CD4-positive, alpha-beta T cell treated with Interleukin-4 for 1 hour (primary cell): ENCODE results near the gene FPR2.
"Not testable (repeated sequence)": the region's sequence is repeated elsewhere in the genome, so short reads cannot be mapped to it uniquely, and the experiment has no call there.

Experiments used
- DNase-seq, 2 donors: peaks; one replicate each; pipeline ENCODE4 v3.0.0-alpha.2; 2020 to 2022

Gene FPR2

GRCh38 chr19:51740356-51740755 lies 20.6 kb upstream of the FPR2 start:
- no peak for DNase-seq

DNA sequence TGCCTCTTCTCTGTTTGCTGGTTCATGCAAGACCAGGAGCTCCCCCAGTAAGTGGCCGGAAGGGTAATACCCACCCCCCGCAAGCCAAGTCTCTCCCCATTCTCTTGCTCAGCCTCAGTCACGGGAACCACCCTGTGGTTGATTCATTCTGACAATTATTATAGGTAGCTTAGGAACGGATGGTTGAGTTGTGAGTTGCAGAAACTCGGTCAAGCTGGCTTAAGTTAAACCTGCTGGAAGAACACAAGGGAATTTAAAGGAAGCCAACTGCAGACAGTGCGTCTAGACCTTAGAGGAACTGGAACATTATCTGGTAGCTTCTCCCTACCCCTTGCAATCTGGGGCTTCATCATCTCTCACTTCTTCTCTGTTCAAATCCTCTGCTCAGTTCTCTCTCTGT lies 18.2 kb upstream of the FPR2 start:
- DNase-seq = no peak

GRCh38 chr19:51743405-51743804 lies 17.6 kb upstream of the FPR2 start:
- DNase-seq = no peak

- no peak for DNase-seq
These were observed 14.2 kb upstream of the FPR2 start for GRCh38 chr19:51746731-51747130.

GRCh38 chr19:51749979-51750378 lies 11.0 kb upstream of the FPR2 start:
- DNase-seq = no peak

DNA sequence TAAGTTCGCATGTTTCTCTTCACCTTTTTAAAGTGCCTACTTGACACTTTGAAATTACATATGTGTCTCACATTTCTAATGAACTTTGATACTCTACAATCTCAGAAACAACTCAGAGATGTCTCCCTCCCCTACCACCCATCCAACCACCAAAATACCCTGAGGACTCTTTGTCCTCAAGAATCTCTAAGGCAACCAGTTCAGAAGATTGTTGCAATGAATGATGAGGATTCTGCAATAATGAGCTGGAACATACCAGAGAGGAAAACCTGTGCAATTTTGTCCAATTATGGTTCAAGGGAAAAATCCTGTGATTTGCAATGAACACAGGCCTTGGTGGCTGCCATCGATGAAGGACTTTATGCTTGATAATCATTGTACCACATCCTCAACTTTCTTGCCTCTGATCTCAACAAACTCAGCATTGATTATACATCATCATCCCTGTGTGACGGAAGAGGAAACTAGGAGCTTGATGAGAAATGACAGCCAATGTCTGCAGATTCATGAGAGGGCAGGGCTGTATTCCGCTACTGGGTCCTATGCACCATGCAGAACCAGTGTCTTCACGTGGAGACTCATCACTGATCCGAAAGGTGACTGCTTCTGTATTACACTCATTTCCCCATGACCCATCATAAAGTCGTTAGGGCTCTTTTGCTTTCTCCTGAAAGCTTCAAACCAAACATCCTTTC lies 10.4 kb upstream of the FPR2 start:
- DNase-seq = no peak

GRCh38 chr19:51751655-51752054 lies 9.3 kb upstream of the FPR2 start, which contains the start of gene FPR1:
TSS of gene FPR1 (minus strand) at chr19:51751878. CDS start at chr19:51746994, 4,884 bp downstream.
- peak in 1 of 2 donors; percentile 48 for DNase-seq

DNA sequence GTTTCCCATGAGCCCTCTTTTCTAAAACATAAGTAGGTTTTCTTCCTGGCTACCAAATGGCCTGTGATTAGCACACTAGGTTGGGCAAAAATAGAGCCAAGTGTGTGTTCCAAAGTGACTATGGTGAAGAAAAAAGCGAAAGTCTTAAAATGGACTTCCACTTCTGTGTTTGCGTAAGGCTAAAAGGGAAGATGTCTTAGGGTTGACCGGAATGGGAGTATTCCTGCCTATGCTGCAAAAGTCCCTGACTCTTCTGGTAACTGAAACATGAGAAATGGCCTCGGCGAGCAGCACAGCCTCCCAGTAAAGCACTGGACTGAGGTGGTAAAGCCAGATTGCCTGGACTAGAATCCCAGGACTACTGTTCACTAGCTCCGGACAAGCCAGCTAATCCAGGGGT lies 6.9 kb upstream of the FPR2 start:
- no peak for DNase-seq

- DNase-seq = no peak
These were observed 6.2 kb upstream of the FPR2 start for GRCh38 chr19:51754770-51755169.

- DNase-seq = no peak
These were observed 5.4 kb upstream of the FPR2 start for GRCh38 chr19:51755571-51755970.

DNA sequence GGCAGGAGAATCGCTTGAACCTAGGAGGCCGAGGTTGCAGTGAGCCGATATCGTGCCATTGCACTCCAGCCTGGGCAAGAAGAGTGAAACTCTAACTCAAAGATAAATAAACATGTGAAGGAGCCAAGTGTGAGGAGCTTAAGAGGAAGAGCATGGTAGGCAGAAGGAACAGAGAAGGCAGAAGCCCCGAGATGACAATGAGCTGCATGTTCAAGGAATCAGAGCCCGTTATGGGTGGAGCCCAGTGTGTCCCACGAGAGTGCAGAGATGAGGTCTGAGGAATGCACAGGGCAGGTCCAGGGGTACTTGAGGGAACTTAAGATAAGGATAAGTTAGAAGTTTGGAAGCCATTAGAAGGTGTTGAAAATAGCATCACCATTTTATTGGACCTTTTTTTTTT lies 716 bp downstream of the FPR2 start:
- no peak for DNase-seq

DNA sequence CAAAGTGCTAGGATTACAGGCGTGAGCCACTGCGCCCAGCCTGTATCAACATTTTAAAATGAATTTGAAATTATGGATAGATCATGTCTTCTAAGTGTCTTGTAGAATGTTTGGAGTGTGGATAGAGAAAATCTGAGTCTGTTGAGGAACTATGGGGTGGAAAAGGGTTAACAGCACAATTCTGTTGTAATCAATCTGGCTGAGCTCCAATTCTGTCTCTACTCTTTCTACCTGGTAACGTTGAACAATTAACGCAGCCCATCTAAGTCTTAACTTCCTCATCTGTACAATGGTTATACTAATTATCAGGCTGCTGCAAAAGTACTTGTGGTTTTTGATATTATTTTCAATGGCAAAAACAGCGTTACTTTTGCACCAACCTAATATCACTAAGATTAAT lies 4.1 kb downstream of the FPR2 start:
- no peak for DNase-seq

DNA sequence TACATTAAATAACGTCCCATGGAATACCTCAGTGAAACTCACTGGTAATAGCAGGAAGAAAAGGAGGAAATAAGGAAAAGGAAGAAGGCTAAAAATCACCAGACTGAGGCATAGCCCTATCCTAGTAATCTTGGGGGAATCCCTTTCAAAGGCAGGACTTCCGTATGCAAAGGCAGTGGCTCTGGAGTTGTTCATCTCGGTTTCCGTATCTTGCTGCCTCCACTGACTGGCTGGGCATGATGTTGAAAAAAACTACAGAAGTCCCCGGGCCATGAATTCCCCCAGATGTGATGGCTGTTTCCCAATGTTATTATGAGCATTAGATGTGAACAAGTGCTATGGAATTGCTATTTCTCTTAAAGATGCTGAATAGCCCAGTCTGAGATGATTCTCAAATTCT lies 5.5 kb downstream of the FPR2 start:
- DNase-seq = no peak

GRCh38 chr19:51771376-51772130 lies 10.6 kb downstream of the FPR2 start:
- peak in 1 of 2 donors; percentile 55 for DNase-seq

DNA sequence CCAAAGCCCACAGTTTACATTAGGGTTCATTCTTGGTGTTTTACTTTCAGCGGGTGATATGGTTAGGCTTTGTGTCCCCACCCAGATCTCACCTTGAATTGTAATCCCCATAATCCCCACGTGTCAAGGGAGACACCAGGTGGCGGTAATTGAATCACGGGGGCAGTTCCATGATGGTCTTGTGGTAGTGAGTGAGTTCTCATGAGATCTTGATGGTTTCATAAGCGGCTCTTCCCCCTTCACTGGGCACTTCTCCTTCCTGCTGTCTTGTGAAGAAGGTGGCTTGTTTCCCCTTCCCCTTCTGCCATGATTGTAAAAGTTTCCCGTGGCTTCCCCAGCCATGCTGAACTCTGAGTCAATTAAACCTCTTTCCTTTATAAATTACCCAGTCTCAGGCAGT lies 12.0 kb downstream of the FPR2 start:
- DNase-seq = no peak

- not testable (repeated sequence) for DNase-seq
These were observed 15.6 kb downstream of the FPR2 start for GRCh38 chr19:51776561-51776960.

DNA sequence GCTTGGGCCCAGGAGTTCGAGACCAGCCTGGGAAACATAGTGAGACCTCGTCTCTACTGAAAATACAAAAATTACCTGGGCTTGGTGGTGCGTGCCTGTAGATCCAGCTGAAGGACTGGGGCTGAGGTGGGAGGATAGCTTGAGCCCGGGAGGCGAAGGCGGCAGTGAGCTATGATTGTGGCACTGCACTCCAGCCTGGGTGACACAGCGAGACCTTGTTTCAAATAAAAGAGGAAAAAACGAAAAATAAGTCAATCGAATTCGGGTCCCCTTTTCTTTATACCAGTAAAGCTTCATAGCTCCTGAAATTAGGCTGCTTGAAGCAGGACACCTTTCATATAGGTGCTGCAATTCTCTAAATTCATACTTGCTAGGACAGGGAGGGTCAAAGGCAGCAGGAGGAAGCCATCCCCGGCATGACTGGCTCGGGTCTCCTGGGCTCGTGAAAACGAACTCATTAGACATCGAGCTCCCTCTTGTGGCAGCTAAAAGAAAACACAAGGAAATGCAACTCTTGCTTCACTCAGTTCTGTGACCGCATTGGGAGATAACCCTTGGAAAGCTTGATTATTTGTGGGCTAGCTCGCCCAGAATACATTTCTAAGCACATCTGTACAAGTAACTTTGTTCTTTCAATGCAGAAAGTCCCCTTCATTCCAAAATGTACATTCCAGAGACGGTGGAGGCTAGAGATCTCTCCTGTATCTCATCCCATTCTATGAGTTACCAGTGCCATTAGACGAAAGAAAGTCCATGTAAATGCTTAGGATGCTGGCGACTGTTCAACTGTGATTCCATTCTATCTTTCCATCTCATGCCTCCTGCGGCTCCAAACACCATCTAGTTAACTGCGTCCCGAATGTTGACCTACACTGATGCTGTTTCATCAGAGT lies 16.8 kb downstream of the FPR2 start:
- peak; percentile 42 to 63 for DNase-seq

- no peak for DNase-seq
These were observed 18.2 kb downstream of the FPR2 start for GRCh38 chr19:51779181-51779580.

GRCh38 chr19:51779703-51780102 lies 18.7 kb downstream of the FPR2 start:
- DNase-seq = no peak

- DNase-seq = no peak
These were observed 19.3 kb downstream of the FPR2 start for GRCh38 chr19:51780270-51780669.

DNA sequence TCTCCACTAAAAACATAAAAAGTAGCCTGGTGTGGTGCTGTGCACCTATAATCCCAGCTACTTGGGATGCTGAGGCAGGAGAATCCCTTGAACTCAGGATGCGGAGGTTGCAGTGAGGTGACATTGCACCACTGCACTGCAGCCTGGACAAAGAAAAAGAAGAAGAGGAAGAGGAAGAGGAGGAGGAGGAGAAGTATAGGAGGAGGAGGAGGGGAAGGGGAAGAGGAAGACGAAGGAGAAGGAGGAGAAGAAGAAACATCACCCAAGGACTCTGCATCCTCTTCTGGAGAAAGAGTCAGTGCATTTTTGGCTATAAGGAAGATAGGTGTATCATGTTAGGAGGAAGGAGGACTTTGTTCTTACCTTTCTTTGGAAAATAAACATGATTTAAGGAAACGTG lies 21.0 kb downstream of the FPR2 start:
- DNase-seq = no peak

DNA sequence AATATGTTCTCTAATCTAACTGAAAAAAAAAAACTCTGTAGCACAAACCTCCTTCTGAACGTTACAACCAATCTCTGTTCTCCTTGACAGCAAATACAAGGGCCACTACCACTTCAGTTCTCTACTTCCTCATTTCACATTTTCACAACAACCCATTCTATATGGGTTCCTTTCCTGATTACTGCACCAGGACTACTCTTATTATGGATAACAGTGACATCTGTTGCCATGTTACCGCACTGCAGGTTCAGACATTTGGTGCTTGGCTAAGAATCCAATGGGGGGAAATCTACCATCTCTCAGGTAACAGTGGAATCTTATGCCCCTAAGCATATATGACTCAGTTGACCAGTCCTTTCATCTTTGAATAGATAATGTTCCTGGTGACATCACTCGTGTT lies 22.4 kb downstream of the FPR2 start:
- peak in 1 of 2 donors; percentile 22 for DNase-seq

DNA sequence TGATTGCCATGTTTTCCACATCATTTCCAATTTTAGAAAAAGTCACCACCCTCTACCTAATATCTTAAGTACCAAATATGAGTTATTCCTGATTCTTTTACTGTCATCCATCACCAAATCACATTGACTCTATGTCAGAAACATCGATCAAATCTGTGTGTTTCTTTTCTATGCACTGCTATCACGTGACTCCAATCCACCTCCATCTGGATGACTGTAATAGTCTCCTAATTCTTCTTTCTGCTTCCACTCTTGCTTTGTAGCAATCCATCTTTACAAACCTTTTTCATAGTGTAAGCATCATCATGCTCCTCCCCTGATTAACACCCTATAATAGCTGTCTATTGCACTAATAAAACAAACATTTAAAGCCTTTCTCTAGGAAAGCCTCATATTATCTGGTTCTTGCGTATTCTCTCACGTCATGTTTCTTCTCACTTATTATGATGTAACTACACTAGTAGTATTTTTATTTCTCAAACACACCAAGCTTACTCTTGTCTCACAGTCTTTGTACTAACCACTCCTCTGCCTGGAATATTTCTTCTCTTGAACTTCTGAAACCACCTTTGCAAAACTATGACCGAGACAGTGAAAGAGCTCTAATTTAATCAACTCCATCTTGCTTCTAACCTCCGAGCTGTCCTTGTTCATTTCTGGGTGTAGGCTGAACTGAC lies 23.3 kb downstream of the FPR2 start:
- DNase-seq = no peak
